ENCODE data around the gene FBLN2. TPM values are rescaled to one million over a fixed set of nuclear protein-coding genes. Genes with fewer than 3 reads are reported as not detected.

The FBLN2 gene
- total and polyA plus RNA-seq, 2 of the 4 experiments (the other 2 are of a cell fraction): 11.8 to 60.8 TPM

DNA sequence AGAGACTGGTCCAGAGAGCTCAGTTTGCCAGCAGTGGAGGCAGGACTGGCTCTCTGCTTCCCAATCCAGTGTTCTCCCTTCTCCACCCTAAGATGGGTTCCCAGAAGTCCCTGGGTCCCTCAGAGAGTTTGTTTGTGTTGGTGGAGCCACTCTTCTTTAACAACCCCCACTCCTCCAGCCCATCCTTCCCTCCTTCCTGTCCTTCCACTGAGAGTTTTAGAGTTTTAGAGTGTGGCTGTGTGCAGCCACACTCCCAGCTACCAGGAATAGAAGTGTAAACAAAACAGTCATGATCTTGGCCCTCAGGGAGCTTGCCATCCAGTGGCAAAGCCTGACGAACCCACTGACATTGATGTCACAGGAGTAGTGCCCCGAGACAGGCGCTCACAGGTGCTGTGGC is 12.5 kb upstream of the FBLN2 start:
- DNase-seq (no peak), ATAC-seq (ENCODE audit: low read depth) (no peak)
- H4K5ac ChIP-seq (ENCODE audit: low read depth, low read length): peak overlapping the region; percentile 42; the same call in 1 of the 2 replicates
- H2AFZ ChIP-seq (replicated peaks; ENCODE audit: low read length, poor library complexity): peak overlapping the region; percentile 74
- H4K20me1 ChIP-seq (ENCODE audit: insufficient read depth, low read length): no peaks in the 10 kb centered on the region
- peak overlapping the region; percentile 93 for H2BK20ac ChIP-seq (ENCODE audit: low read depth, low read length)
- H3K9me3 ChIP-seq (ENCODE audit: control insufficient read depth, insufficient read depth, low read length): no peaks in the 10 kb centered on the region
- in situ Hi-C loops (cut with MboI; ENCODE audit: low sequenced_read_pairs) (no loop called here), intact Hi-C loops (cut with micrococcal nuclease) (no loop called here), dilution Hi-C loops (cut with HindIII; ENCODE audit: low sequenced_read_pairs, unreplicated experiment) (no loop called here)
- no peak overlapping the region for H3K27ac ChIP-seq (ENCODE audit: insufficient read depth, low read length)
- peak overlapping the region; percentile 63 for H2BK5ac ChIP-seq (ENCODE audit: low read depth, low read length, poor library complexity, severe bottlenecking)
- H2BK15ac ChIP-seq (ENCODE audit: low read depth, low read length): peak overlapping the region; percentile 98; the same call in 2 of the 3 replicates
- no peak overlapping the region for H3K23ac ChIP-seq (ENCODE audit: low read depth, low read length)
- 75% methylated on average over 1 of the region's 3 CpGs; no CpG with 5 or more reads in 1 of the 2 experiments for WGBS, 2 experiments (ENCODE audit: extremely low coverage in 2 of 2, insufficient read length in 1 of 2)
- H4K91ac ChIP-seq (ENCODE audit: insufficient read depth, low read depth, low read length): peak overlapping the region; percentile 96
- no peak overlapping the region for H3K9ac ChIP-seq (ENCODE audit: low read depth, low read length)
- H2AK5ac ChIP-seq (ENCODE audit: low read depth, low read length): peak overlapping the region; percentile 69
- TF ChIP-seq MAFK (IDR thresholded peaks at IDR 0.05; ENCODE audit: low read depth, low read length) (no peak), RCOR1 (IDR thresholded peaks at IDR 0.05; ENCODE audit: insufficient replicate concordance, low read length) (no peak)
- peak overlapping the region; percentile 91 for H2AK9ac ChIP-seq (replicated peaks; ENCODE audit: low read depth, low read length, poor library complexity)
- BruUV-seq (replicated peaks): no TSS peak
- H3K4me2 ChIP-seq (ENCODE audit: low read depth, low read length): no peak overlapping the region
- H4K8ac ChIP-seq (ENCODE audit: low read depth in 2 of 2, low read length in 2 of 2): peak overlapping the region in 1 of 2 experiments; percentile 73; a peak in 3 of 4 replicates
- peak overlapping the region; percentile 88 for H2BK120ac ChIP-seq (ENCODE audit: low read depth, low read length)
- peak overlapping the region; percentile 44 for H3K18ac ChIP-seq (ENCODE audit: low read depth, low read length)
- H3K4me1 ChIP-seq (ENCODE audit: control insufficient read depth, insufficient read depth, low read length): peaks cover 26% of the 10 kb centered on the region
- POLR2A ChIA-PET (ENCODE audit: unreplicated experiment): no interaction called here
- no peaks in the 10 kb centered on the region for H3K79me1 ChIP-seq (ENCODE audit: low read depth in 1 of 2, low read length in 2 of 2)
- CTCF ChIA-PET: no interaction called here
- H3K4me3 ChIP-seq (ENCODE audit: insufficient read depth, low read depth, low read length): no peak overlapping the region
- H3K36me3 ChIP-seq (ENCODE audit: control insufficient read depth, insufficient read depth, low read length): no peaks in the 10 kb centered on the region
- H3K14ac ChIP-seq (replicated peaks; ENCODE audit: low read depth, low read length): peak overlapping the region; percentile 51
- no peaks in the 10 kb centered on the region for H3K27me3 ChIP-seq (ENCODE audit: control insufficient read depth, insufficient read depth, low read length)
- H3K9me1 ChIP-seq (ENCODE audit: insufficient read depth, low read length): peaks cover 17% of the 10 kb centered on the region
- no peak overlapping the region for H3K56ac ChIP-seq (ENCODE audit: extremely low read depth, insufficient read depth, low read length)
- peak overlapping the region; percentile 95 for H3K4ac ChIP-seq (ENCODE audit: low read depth, low read length)

All from IMR-90 (cell line).